Limb (tissue), 2 donors: ENCODE data around the gene C2CD2.
"Not testable (repeated sequence)": the region's sequence is repeated elsewhere in the genome, so short reads cannot be mapped to it uniquely, and the experiment has no call there.

Experiments
- DNase-seq, 2 donors: peaks; one replicate each; pipeline ENCODE4 v3.0.0-alpha.2; 2016; ENCODE audit errors: extremely low spot score in 2 of 2

C2CD2 gene

DNA sequence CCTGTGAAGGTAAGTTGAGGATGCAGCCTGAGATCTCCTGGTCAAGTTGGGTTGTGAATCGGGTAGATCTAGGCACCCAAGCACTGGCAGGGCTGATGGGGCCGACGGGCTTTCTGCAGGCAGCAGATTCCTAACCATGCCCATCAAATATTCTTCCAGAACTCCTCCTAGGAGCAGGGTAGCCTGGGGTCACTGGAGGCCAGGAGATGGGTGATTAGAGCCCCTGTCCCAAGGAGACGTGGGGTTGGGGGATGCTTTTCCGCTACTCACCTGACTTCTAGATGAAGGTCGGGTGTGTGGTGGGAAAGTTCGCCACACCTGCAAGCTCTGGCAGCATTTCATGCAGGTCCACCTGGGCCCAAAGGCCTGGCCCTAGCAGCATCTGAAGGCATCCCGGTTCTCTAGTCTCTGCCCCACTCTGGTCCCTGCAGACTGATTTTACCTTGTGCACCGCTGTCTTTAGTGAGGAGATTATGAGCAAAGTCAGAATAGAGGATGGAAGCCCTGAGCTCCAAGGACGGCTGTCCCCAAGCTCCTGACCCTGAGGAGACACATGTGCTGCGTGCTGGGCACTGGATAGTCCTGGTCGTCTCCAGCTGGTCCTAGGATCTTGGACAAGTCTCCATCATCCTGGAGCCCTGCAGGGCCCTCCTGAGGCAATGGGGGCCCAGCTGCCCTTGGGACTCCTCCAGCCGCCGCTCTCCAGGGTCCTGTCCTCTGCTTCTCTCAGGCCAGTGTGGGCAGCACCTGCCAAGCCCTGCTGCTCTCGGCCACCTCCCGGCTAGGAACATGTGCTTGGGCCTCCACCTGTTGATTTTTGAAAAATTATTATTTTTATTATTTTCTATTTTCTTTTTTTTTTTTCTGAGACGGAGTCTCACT lies 21.8 kb upstream of the C2CD2 start:
- DNase-seq: no peak

- DNase-seq: no peak
Measured at GRCh38 chr21:41974752-41975053, 20.9 kb upstream of the C2CD2 start.

- DNase-seq: no peak
Measured at GRCh38 chr21:41973861-41974751, 20.3 kb upstream of the C2CD2 start.

DNA sequence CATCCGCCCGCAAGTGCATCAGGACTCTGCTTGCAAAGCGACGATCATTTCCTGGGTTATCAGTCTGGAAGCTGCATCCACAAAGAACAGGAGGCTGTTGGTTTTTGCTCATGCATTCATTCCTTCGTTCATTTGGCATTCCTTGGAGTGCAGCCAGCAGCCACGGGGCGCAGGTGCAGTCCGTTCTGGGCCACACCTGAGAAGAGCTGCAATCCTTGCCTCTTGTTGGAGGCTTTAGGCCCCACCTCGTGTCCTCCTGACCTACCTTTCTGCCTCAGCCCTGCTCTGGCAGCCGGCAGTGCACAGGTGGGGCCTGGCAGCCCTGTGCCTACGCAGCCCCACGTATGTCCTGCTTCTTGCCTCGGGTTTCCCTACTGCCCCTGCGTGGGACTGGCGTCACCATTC lies 19.6 kb upstream of the C2CD2 start:
- peak in 1 of 2 donors; percentile 6 for DNase-seq

- DNase-seq: peak in 1 of 2 donors; percentile 3
Measured at GRCh38 chr21:41972511-41973205, 18.8 kb upstream of the C2CD2 start.

DNA sequence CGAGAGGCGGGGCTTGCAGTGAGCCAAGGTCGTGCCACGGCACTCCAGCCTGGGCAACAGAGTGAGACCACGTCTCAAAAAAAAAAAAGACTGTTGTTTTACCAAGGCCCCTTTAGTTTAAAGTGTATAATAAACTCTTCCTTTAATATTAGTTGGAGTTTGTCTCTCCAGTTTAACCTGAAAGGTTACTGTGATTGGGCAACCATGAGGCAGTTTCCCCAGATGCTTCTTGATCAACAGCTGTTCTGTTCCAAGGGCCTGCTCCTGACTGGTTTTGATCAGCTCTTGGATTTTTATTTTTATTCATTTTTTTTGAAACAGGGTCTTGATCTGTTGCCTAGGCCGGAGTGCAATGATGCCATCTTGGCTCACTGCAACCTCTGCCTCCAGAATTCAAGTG lies 18.1 kb upstream of the C2CD2 start:
- no peak for DNase-seq

DNA sequence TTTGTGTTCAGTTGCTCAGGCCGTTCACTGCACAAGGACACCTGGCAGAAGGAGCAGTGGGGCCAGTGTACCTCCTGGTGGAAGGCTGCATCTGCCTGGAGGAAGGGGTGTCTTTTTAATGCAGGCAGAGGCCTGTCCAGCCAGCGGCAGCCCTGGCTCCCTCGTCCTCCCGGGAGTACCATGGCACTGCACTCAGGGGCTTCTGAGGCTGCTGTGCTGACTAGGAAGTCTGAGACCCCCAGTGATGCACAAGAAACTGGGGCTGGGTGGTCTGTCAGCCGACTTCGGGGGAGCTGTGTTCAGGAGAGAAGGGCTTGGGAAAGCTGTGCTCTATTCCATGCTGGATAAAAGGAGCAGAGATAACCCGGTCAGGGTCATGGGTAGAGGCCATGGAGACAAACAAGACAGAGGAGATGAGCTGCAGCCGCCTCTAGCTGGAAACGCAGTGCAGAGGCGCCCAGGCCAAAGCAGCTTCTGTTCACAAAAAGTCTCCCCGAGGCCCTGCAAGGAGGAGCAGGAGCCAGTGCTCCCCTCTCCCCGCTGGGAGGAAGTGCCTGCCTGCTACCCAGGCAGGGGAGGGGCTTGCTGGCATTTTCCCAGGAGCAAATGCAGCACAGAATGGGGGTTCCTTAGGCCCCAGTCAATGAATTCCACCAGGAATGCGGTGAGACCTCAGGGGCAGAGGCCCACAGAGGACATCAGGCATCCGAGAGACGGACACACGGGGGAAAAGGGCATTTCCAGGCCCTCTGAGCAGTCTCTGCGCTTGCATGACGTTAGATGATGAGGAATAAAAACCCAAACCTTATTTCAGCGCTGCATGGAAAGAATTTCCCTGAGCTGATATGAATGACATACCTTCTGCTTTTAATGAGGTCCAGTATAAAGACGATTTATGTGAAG lies 17.2 kb upstream of the C2CD2 start:
- peak in 1 of 2 donors; percentile 34 for DNase-seq

GRCh38 chr21:41970106-41970391 lies 16.2 kb upstream of the C2CD2 start:
- DNase-seq: peak in 1 of 2 donors; percentile 24

DNA sequence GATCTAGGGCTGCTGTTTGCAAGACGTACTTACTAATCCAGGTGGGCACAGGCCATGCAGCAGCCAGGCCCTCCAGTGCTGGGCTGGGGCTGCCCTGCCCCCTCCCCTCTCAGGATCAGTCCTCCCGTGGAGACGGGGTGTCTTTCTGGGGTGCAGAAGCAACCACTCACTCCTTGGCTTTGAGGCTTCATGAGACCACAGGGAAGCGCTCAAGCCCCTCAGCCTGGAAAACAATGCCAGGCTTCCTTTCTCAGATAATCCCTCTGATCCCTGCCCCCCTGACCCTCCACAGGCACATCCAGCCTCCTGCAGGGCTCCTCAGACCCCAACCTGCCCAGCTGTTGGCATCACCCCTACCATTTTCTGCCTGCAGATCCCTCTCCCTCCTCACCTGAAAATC lies 13.9 kb upstream of the C2CD2 start:
- no peak for DNase-seq

DNA sequence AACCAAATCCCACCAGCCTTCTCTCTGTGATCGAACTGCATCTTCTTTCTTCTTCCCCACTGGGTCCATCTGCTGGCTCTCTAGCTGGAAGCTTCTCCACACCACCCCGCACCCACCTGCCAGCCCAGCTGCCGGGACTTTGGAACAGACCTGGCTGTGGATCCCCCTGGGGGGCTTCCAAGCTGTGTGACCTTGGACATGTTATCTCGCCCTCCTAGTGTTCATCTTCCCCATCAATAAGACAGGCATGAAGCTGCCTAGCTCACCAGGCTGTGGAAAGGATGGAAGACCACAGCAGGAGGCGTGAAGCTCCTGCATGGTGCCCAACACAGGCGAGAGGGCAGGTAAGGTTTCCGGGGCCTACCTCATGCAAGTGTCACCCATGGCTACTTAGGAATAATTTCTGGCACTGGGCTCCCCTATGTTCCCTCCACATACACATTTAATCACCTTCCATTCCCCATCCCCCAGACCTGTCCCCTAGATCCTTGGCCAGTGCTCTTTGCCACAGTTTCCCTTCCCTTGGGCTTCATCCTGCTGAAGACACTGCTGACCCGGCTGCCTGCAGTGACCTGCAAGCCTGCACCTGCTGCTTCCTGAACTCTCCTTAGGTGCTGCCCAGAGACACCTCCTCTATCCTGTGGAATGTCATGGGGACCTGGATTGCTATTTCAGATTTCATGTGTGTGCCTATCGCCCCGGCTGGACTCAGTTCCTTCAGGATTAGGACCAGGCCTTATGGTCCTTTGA lies 13.2 kb upstream of the C2CD2 start:
- no peak for DNase-seq

DNA sequence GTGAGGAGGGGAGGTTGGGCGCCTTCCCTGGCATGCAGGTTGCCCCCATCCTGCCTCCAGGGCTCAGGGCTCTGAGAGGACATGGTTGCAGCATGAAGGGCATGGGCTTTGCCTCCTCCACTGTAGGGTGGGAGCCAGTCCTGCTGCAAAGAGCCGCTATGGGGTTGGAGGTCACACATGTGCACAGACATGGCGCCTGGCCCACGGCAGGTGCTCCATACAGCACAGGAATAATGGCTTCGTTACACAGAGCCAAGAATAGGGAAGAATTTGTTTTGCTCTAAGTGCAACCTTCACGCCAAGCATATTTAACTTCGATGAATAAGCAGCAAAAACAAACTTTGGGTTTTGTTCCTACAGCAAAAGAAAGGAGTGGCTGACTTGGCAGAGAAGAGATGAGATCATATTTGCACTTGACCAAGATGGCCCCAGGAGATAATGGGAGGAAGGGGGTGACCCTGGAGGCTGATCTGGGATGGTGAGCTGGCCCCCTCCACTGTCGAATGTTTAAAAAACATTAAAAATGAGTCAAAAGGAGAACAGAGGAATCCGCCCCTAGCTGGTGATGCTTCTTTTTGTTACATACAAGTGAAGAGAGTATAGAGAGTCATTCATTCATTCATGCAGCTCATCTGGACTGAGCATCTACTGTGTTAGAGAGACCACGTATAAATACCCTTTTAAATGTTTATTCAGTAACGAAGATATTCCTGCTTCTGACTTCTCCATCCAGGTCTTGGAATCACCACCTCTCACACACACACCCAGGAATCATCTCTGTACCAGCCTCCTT lies 12.4 kb upstream of the C2CD2 start:
- no peak for DNase-seq

DNA sequence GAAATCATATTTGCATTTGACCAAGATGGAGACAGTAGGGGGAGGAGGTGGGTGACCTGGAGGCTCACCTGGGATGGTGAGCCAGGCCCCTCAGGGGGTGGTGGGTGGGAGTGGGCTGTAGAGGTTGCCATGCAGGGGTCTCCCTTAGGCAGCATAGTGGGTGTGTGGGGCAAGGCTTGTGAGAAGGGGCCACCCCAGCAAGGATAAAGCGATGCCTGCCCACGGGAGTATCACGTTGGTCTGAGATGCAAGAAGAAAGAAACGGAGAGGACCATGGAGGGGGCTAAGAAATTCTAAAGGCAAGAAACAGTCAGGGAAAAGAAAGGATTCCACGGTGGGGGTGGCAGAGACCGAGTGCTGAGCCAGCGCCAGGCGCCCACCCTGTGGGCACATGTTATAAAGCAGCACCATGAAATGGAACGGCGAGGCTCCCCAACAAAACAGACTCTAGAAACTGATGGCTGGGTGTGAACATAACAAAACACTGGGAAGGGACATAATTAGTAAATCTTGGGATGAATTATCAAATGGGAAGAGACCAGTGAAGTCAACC lies 11.7 kb upstream of the C2CD2 start:
- DNase-seq: no peak

- no peak for DNase-seq
Measured at GRCh38 chr21:41965045-41965444, 11.2 kb upstream of the C2CD2 start.

- no peak for DNase-seq
Measured at GRCh38 chr21:41964171-41964570, 10.4 kb upstream of the C2CD2 start.

DNA sequence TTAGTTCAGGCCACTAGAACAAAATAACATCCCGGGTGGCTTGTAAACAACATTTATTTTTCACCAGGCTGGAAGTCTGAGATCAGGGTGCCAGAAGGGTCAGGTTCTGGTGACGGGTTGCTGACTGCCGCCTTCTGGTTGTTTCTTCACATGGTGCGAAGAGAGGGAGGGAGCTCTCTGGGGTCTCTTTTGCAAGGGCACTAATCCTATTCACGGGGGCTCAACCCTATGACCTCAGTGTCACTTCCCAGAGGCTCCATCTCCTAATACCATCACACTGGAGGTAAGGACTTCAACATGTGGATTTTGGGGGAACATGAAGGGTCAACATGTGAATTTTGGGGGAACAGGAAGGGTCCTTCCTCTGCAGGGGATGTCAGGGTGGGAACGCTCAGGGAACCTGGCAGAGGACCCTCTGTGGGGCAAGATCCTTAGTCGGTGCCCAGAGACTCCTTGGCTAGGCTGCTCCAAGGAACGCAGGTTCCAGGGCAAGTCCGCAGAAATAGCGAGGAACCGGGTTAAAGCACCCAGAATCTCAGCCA lies 8.7 kb upstream of the C2CD2 start:
- no peak for DNase-seq

GRCh38 chr21:41961753-41962152 lies 7.9 kb upstream of the C2CD2 start:
- no peak for DNase-seq

- no peak for DNase-seq
Measured at GRCh38 chr21:41961282-41961701, 7.5 kb upstream of the C2CD2 start.

DNA sequence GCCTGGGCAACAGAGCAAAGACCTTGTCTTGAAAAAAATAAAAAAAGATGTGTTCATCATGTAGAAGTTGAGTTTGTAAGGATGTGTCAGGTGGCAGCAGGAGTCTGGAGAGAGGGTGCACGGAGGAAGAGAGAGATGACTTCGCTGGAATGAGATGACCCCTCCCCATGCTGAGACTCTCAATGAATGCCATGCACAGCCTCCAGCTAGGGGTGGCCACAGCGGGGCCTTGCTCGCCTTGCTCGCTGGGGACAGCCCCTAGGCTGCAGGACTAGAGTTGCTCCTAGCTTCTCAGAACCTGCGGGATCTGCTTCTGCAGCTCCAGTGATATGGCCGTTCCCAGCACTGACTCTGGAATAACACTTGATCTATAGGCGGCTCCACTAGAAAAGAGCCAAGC lies 6.6 kb upstream of the C2CD2 start:
- DNase-seq: no peak

GRCh38 chr21:41959697-41960096 lies 5.9 kb upstream of the C2CD2 start:
- DNase-seq: not testable (repeated sequence)
